ENCODE data around the gene PKP3. TPM values are rescaled to one million over a fixed set of nuclear protein-coding genes. Genes with fewer than 3 reads are reported as not detected.

The PKP3 gene
- total and polyA plus RNA-seq, 9 of the 15 experiments (the other 6 are each of a cell fraction or from before 2014, with no cell fraction given), result 0.11 to 110 (median 30.7) TPM

DNA sequence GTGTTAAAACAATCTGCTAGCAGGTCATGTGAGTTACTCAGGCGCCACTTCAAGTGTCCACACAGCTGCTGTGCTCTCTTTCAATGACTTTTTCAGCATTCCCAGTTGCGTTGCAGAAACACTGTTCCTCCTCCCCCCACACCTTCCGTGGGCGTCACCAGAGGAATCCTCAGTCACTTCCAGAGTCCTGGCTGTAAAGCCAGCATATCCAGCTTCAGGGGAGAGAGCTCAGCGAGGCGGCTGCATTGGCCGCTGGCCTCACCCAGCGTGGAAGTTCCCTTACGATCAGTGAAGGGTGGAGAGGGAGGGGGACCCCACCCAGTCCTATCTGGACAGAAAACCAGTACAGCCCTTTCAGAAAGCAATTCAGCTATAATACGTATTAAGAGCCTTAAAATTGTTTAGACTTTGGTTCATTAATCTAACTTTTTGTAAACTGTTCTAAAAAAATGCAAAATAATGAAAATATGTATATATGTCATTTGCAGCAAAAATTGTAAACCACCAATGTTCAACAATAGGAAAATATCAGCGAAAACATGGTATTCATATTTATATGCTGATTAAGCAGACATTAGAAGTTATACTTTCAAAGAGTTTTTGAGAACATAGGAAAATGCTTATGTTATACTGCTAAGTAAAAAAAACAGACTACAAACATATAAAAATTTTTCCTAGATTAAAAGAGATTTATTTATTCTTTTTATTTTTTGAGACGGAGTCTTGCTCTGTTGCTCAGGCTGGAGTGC, 50.6 kb downstream of the PKP3 start (continued):
- TF ChIP-seq GTF2E2 (tag; IDR thresholded peaks at IDR 0.05) (no peak), NCOA1 (IDR thresholded peaks at IDR 0.05; ENCODE audit: low read depth) (no peak), HOXB6 (CRISPR knock-in tag; IDR thresholded peaks at IDR 0.05; ENCODE audit: borderline replicate concordance) (no peak), POLR3G (IDR thresholded peaks at IDR 0.05; ENCODE audit: extremely low read depth, insufficient read length, insufficient replicate concordance) (no peak), MAFG (tag; conservative IDR thresholded peaks at IDR 0.05) (peak; percentile 56), ETS2 (tag; IDR thresholded peaks at IDR 0.05; ENCODE audit: borderline replicate concordance, poor library complexity, severe bottlenecking) (no peak), NR1H2 (CRISPR knock-in tag; IDR thresholded peaks at IDR 0.05) (no peak), ESRRA (IDR thresholded peaks at IDR 0.05; ENCODE audit: borderline replicate concordance, low read depth) (no peak), ILF3 (IDR thresholded peaks at IDR 0.05; ENCODE audit: borderline replicate concordance) (no peak), EP400 (IDR thresholded peaks at IDR 0.05) (no peak), HIVEP1 (CRISPR knock-in tag; IDR thresholded peaks at IDR 0.05) (no peak), SMAD2 (IDR thresholded peaks at IDR 0.05; ENCODE audit: low read depth, low read length) (no peak), SMARCA4 (IDR thresholded peaks at IDR 0.05) (peak; percentile 13; the same call in 1 of the 2 replicates), RBM17 (IDR thresholded peaks at IDR 0.05; ENCODE audit: borderline replicate concordance, low read depth, low read length) (no peak), ZBTB7A (IDR thresholded peaks at IDR 0.05; ENCODE audit: borderline replicate concordance, control insufficient read depth, low read depth, low read length) (peak; percentile 20; the same call in 1 of the 2 replicates), KAT7 (CRISPR knock-in tag; IDR thresholded peaks at IDR 0.05; ENCODE audit: borderline replicate concordance) (no peak), C11orf30 (IDR thresholded peaks at IDR 0.05; ENCODE audit: low read depth) (peak; percentile 85), ZNF316 (IDR thresholded peaks at IDR 0.05) (peak; percentile 94), ELF1 (tag; IDR thresholded peaks at IDR 0.05) (no peak), CBX2 (IDR thresholded peaks at IDR 0.05; ENCODE audit: insufficient read depth, low read length, poor library complexity, severe bottlenecking) (no peak), FOXJ3 (CRISPR knock-in tag; IDR thresholded peaks at IDR 0.05) (no peak), NFXL1 (CRISPR knock-in tag; IDR thresholded peaks at IDR 0.05) (no peak)
- TF ChIP-seq, protein P1, sequence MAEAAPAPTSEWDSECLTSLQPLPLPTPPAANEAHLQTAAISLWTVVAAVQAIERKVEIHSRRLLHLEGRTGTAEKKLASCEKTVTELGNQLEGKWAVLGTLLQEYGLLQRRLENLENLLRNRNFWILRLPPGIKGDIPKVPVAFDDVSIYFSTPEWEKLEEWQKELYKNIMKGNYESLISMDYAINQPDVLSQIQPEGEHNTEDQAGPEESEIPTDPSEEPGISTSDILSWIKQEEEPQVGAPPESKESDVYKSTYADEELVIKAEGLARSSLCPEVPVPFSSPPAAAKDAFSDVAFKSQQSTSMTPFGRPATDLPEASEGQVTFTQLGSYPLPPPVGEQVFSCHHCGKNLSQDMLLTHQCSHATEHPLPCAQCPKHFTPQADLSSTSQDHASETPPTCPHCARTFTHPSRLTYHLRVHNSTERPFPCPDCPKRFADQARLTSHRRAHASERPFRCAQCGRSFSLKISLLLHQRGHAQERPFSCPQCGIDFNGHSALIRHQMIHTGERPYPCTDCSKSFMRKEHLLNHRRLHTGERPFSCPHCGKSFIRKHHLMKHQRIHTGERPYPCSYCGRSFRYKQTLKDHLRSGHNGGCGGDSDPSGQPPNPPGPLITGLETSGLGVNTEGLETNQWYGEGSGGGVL (CRISPR knock-in tag; IDR thresholded peaks at IDR 0.05), result no peak
- TF ChIP-seq, protein P2, sequence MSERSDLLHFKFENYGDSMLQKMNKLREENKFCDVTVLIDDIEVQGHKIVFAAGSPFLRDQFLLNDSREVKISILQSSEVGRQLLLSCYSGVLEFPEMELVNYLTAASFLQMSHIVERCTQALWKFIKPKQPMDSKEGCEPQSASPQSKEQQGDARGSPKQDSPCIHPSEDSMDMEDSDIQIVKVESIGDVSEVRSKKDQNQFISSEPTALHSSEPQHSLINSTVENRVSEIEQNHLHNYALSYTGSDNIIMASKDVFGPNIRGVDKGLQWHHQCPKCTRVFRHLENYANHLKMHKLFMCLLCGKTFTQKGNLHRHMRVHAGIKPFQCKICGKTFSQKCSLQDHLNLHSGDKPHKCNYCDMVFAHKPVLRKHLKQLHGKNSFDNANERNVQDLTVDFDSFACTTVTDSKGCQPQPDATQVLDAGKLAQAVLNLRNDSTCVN (CRISPR knock-in tag; IDR thresholded peaks at IDR 0.05), result no peak
- TF ChIP-seq, protein P3, sequence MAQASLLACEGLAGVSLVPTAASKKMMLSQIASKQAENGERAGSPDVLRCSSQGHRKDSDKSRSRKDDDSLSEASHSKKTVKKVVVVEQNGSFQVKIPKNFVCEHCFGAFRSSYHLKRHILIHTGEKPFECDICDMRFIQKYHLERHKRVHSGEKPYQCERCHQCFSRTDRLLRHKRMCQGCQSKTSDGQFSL (CRISPR knock-in tag; IDR thresholded peaks at IDR 0.05), result no peak
- TF ChIP-seq, protein P3 (tag; IDR thresholded peaks at IDR 0.05), result no peak

Measured in K562 (cell line).